HL-60 (cell line): ENCODE measurements around the gene NF1.

Experiments
- DNase-seq, 2 experiments: peaks; one replicate each; pipeline ENCODE4 v3.0.0-alpha.2; 2010 to 2020; ENCODE audit warnings: low read depth in 1 of 2, low spot score in 1 of 2
- H3K27ac ChIP-seq: fragments of 250-450 bp; sonication (Bioruptor Pico); replicated peaks from 2 replicates; pipeline ENCODE4 v1.5.1; 2020; ENCODE audit warnings: mild to moderate bottlenecking, moderate library complexity
- H3K27me3 ChIP-seq: fragments of 250-450 bp; sonication (Bioruptor Pico); 2 replicates; pipeline ENCODE4 v1.5.1; 2021; ENCODE audit warnings: mild to moderate bottlenecking, moderate library complexity; ENCODE audit not compliant: insufficient read depth, poor library complexity, severe bottlenecking
- H3K4me3 ChIP-seq: replicated peaks from 2 replicates; pipeline ENCODE4 v1.5.1; 2011; ENCODE audit warnings: mild to moderate bottlenecking, control low read depth, low read length; ENCODE audit not compliant: insufficient read depth
- GABPA ChIP-seq: IDR thresholded peaks from 2 replicates; pipeline ENCODE4 v1.6.1; 2012; ENCODE audit warnings: low read depth
- POLR2AphosphoS5 ChIP-seq: IDR thresholded peaks from 2 replicates; pipeline ENCODE4 v1.6.1; 2012; ENCODE audit warnings: low read depth
- SPI1 ChIP-seq: IDR thresholded peaks from 2 replicates; pipeline ENCODE4 v1.6.1; 2012; ENCODE audit warnings: low read depth, mild to moderate bottlenecking, borderline replicate concordance
- TF ChIP-seq, protein P1 (sequence below): IDR thresholded peaks from 2 replicates; pipeline ENCODE4 v1.6.1; 2012; ENCODE audit warnings: low read depth; ENCODE audit not compliant: insufficient replicate concordance
- TF ChIP-seq, protein P2 (sequence below): IDR thresholded peaks from one replicate; pipeline ENCODE4 v1.5.1; 2011; ENCODE audit warnings: low read length, control low read depth, inconsistent platforms; ENCODE audit not compliant: insufficient read depth

The NF1 gene

DNA sequence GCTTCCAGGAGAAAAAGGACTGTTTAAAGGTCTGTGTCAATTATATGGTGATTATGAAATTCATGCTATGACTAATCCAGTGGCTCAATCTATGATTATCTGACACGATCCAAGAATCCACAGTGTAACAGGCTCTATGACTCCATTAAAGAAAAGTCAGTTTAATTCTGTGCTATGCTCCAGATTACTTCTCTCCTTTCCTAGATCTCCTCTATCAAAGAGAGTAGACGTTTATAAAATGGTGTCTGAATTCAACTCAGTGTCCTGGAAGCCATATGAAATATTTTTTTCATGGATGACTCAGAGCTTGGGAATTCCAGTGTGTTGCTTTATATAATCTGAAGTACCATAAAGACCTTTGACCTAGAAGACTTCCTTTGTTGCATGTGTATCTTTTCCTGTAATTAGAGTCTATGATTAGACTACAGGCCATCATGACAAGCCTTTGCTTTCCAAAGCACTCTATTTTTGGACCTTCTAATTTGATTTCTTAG, 27.0 kb upstream of the NF1 start:
- DNase-seq, result peak in 1 of 2 experiments; percentile 26
- TF ChIP-seq SPI1 (no peak), POLR2AphosphoS5 (no peak), GABPA (no peak)
- TF ChIP-seq, protein P1, sequence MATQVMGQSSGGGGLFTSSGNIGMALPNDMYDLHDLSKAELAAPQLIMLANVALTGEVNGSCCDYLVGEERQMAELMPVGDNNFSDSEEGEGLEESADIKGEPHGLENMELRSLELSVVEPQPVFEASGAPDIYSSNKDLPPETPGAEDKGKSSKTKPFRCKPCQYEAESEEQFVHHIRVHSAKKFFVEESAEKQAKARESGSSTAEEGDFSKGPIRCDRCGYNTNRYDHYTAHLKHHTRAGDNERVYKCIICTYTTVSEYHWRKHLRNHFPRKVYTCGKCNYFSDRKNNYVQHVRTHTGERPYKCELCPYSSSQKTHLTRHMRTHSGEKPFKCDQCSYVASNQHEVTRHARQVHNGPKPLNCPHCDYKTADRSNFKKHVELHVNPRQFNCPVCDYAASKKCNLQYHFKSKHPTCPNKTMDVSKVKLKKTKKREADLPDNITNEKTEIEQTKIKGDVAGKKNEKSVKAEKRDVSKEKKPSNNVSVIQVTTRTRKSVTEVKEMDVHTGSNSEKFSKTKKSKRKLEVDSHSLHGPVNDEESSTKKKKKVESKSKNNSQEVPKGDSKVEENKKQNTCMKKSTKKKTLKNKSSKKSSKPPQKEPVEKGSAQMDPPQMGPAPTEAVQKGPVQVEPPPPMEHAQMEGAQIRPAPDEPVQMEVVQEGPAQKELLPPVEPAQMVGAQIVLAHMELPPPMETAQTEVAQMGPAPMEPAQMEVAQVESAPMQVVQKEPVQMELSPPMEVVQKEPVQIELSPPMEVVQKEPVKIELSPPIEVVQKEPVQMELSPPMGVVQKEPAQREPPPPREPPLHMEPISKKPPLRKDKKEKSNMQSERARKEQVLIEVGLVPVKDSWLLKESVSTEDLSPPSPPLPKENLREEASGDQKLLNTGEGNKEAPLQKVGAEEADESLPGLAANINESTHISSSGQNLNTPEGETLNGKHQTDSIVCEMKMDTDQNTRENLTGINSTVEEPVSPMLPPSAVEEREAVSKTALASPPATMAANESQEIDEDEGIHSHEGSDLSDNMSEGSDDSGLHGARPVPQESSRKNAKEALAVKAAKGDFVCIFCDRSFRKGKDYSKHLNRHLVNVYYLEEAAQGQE, result no peak
- TF ChIP-seq, protein P2, sequence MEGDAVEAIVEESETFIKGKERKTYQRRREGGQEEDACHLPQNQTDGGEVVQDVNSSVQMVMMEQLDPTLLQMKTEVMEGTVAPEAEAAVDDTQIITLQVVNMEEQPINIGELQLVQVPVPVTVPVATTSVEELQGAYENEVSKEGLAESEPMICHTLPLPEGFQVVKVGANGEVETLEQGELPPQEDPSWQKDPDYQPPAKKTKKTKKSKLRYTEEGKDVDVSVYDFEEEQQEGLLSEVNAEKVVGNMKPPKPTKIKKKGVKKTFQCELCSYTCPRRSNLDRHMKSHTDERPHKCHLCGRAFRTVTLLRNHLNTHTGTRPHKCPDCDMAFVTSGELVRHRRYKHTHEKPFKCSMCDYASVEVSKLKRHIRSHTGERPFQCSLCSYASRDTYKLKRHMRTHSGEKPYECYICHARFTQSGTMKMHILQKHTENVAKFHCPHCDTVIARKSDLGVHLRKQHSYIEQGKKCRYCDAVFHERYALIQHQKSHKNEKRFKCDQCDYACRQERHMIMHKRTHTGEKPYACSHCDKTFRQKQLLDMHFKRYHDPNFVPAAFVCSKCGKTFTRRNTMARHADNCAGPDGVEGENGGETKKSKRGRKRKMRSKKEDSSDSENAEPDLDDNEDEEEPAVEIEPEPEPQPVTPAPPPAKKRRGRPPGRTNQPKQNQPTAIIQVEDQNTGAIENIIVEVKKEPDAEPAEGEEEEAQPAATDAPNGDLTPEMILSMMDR, result no peak
- H3K27me3 ChIP-seq, result no peaks in the 10 kb centered on the region
- no peak overlapping the region for H3K27ac ChIP-seq
- no peak overlapping the region for H3K4me3 ChIP-seq

DNA sequence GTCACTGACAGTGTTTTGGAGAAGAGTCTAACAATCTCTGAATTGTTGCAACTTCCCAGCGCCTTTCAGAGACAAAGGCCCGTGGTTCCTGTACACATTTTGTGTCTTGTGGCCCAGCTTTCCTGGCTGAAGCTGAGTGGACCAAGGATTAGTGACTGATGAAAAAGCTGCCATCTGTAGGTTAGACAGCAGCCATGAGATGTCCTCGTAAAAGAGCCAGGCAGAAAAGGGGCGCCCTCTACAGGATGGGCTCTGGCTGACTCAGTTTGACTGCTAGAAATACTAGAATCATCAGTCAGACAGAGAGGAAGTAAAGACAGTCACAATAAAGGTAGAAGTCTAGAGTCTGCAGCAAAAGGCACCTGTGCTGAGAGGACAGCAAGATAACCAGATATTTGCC, 26.5 kb upstream of the NF1 start:
- no peak for TF ChIP-seq GABPA
- TF ChIP-seq SPI1, result peak; percentile 45; the same call in 1 of the 2 replicates
- TF ChIP-seq, protein P1, result no peak
- no peak for TF ChIP-seq POLR2AphosphoS5
- TF ChIP-seq, protein P2, result peak; percentile 44
- Histone ChIP-seq H3K27ac (no peak overlapping the region), H3K27me3 (no peaks in the 10 kb centered on the region), H3K4me3 (no peak overlapping the region)
- peak; percentile 38 to 75 for DNase-seq

DNA sequence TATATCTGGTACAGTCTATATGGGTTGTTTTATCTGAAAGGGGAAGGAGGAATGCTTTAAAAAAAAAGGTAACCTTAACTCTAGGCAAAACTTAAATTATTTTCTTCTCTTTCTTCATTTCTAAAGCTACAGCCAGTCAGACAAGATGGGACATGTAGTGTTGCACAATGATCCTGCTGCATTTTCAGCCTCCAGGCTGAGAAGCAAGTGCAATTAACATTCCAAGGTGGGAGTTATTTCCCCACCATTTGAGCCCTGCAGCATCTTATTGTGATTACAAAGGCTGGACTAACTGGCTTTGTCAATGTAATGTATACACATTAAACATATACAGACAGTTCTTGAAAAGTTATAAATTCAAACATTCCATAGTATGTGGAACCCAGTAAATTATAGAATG, 22.6 kb upstream of the NF1 start:
- DNase-seq, result no peak
- H3K4me3 ChIP-seq, result no peak overlapping the region
- no peak for TF ChIP-seq GABPA
- no peak for TF ChIP-seq POLR2AphosphoS5
- no peak for TF ChIP-seq SPI1
- TF ChIP-seq, protein P1, result no peak
- TF ChIP-seq, protein P2, result no peak
- H3K27ac ChIP-seq, result no peak overlapping the region
- H3K27me3 ChIP-seq, result no peaks in the 10 kb centered on the region
